GM12864 (cell line): ENCODE measurements around the gene RIPK4.

Experiments used
- DNase-seq: peaks from one replicate; pipeline ENCODE4 v3.0.0-alpha.2; 2011; ENCODE audit warnings: low read depth
- H3K4me3 ChIP-seq: 2 replicates; pipeline ENCODE4 v1.5.1; 2011; ENCODE audit warnings: mild to moderate bottlenecking, low read depth, low read length, control low read depth
- TF ChIP-seq, protein P1 (sequence below): IDR thresholded peaks from 2 replicates; pipeline ENCODE4 v1.5.1; 2011; ENCODE audit warnings: low read depth, mild to moderate bottlenecking, moderate library complexity, low read length, control low read depth, inconsistent platforms; ENCODE audit errors: missing control alignments

Gene RIPK4

DNA sequence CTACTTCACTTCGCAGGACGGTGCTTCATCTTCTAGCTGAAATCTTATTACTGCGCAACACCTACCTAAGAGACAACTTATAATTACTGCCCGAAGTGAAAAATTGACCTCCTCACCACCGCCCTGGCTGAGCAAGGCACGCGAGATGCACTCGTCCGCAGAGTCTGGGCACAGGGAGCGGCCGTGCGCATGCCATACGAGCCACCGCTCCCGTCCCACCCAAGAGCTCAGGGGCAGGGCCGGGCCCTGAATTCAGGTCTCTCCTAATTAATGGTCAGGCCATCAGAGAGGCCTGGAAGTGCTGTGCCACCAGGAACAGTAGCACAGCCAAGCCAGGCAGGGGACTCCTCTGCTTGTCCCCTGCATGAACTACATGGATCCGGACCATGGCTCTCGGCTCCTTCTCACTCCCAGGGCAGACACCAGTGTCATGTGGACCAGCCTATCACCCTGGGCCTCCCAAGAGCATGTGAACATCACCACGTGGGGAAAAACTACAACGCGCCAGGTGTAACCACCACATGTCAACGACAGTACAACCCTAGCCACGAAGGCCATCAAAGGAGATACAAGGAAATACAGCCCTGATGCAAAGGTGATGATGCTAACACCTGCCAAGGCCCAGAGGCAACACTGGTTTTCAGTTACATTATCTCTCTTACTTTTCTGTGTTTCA, 11.5 kb downstream of the RIPK4 start:
- TF ChIP-seq, protein P1, sequence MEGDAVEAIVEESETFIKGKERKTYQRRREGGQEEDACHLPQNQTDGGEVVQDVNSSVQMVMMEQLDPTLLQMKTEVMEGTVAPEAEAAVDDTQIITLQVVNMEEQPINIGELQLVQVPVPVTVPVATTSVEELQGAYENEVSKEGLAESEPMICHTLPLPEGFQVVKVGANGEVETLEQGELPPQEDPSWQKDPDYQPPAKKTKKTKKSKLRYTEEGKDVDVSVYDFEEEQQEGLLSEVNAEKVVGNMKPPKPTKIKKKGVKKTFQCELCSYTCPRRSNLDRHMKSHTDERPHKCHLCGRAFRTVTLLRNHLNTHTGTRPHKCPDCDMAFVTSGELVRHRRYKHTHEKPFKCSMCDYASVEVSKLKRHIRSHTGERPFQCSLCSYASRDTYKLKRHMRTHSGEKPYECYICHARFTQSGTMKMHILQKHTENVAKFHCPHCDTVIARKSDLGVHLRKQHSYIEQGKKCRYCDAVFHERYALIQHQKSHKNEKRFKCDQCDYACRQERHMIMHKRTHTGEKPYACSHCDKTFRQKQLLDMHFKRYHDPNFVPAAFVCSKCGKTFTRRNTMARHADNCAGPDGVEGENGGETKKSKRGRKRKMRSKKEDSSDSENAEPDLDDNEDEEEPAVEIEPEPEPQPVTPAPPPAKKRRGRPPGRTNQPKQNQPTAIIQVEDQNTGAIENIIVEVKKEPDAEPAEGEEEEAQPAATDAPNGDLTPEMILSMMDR: no peak
- no peak for DNase-seq
- no peak overlapping the region for H3K4me3 ChIP-seq

DNA sequence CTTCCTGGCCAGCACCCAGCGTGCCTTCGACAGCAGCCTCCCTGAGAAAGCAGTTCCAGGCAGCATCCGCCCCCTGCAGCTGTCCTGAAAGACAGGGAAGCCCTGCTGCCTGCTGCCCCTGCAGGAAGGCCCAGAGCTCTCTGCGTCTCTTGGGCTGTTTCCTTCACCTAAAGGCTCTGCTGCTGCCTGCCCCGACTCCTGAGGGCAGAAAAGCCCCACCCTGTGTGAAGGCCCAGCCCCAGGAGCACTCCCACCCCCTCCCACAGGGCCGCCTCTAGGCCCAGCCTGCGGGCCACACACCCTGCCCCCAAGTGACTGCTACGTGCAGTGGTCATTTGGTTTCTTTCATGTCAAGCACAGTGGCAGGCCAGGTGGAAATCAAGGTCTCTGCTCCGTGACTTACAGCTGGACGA, 12.4 kb downstream of the RIPK4 start:
- TF ChIP-seq, protein P1: no peak
- no peak for DNase-seq

DNA sequence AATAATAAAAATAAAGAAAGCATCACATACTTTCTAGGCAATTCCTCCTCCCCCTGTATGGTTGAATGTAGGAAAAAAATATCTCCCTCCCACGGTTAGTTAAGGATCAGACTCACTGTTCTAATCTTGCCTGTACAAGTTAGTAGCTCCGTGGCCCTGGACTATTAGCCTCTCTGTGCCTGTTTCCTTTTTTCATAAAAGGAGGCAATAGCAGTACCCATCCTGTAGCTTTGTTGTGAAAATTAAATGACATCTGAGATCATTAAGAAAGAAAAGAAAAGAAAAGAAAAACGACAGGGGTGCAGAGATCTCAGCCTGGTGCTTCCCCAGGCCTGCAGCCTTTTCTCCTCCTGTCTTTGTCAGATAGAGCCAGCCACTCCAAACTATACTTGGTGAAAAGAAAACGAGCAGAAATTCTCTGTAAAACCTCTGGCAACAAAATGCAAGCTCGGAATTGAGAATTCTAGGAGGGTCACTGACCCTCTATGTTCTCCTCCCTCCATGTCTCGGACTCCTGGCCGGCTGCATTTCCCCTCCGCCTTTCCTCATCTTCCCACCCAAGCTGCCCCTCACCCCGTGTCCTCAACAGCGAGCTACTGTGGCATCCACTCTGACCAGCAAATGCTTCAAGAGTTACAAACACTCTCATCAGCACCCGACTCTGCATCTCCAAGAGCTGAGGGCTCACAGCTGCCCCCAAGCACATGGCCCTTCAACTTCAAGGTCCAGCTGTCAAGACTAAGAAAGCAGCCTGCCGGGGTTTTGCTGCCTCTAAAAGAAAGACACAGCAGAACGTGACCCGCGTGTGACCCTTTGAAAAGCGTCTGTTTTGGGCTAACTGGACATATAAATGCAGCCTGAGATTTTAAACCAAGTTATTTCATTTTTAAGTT, 13.6 kb downstream of the RIPK4 start:
- TF ChIP-seq, protein P1: no peak
- no peak for DNase-seq

More for the DNA sequence above, 12.4 kb downstream of the RIPK4 start:
- H3K4me3 ChIP-seq: no peak overlapping the region

DNA sequence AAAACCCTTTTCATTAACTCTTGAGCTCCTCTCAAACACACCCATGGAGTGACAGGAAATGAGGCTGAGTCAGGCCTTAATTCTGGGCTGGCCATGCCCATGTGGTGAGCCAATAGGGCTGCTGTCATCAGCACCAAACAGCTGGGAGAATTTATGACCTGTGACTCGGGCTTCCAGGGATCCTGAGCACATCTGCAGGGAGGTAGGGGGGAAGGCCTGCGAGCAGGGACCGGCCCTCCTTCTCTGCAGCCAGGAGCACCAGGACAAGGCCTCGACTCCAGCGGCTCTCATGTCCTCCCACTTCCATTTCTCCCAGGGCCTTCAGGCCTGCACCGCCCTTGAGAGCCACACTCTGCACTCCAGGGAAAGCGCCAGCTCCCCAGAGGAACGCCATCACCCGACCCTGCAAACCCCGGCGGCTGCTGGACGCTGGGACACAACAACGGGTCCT, 14.6 kb downstream of the RIPK4 start:
- H3K4me3 ChIP-seq: no peak overlapping the region
- TF ChIP-seq, protein P1: no peak
- no peak for DNase-seq

More for the DNA sequence above, 13.6 kb downstream of the RIPK4 start:
- no peak overlapping the region for H3K4me3 ChIP-seq

DNA sequence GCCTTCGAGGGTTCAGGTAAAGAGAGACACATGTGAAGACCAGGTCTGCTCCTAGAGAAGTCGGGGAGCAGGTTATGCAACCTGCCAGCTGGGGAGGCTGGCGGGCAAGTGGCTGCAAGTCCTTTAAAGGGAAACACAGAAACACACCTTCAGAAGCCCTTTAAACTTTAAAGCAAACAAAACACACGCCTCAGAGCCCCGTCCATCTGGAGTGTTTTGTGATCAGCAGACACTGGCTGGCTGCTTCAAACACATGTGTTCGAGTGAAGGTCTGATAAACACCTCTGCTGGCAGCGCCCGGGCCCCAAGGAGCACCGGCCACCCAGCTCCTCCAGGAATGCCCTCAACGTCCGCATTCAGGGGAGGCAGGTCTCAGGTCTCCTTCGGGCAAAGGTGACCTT, 15.2 kb downstream of the RIPK4 start:
- DNase-seq: no peak
- H3K4me3 ChIP-seq: no peak overlapping the region
- TF ChIP-seq, protein P1: no peak

DNA sequence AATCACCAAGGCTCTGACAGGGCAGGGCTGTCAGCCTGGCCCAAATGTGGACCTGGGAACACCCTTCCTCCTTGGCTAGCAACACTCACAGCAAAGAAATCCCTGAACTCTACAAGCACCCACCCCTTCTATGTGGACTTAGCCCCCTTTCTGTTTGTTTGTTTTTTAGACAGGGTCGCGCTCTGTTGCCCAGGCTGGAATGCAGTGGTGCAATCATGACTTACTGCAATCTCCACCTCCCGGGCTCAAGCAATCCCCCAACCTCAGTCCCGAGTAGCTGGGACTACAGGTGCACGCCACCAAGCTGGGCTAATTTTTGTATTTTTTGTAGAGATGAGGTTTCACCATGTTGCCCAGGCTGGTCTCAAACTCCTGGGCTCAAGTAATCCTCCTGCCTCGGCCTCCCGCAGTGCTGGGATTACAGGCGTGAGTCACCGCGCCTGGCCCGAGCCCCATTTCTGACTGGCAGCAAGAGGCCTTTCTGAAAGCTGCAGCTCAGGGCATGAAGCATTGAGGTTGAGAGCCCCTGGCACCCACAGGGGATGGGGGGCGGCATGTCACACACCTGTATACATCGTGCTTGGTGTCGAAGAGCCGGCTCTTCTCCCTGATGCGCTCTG, 16.2 kb downstream of the RIPK4 start:
- TF ChIP-seq, protein P1: no peak
- DNase-seq: no peak
- no peak overlapping the region for H3K4me3 ChIP-seq
